C4-2B (cell line): ENCODE measurements around the gene MRPL11.

Experiments used
- ZFX ChIP-seq: fragments of 450-650 bp; IDR thresholded peaks from 2 replicates; pipeline ENCODE4 v1.6.1; 2017
- TF ChIP-seq, protein P1 (sequence below): fragments of 450-650 bp; conservative IDR thresholded peaks from 2 replicates; pipeline ENCODE4 v1.5.1; 2017; ENCODE audit warnings: mild to moderate bottlenecking

GRCh38 chr11:66466225-66467033 is 27.8 kb upstream of the MRPL11 start, which contains the start of gene PELI3:
- TF ChIP-seq, protein P1, sequence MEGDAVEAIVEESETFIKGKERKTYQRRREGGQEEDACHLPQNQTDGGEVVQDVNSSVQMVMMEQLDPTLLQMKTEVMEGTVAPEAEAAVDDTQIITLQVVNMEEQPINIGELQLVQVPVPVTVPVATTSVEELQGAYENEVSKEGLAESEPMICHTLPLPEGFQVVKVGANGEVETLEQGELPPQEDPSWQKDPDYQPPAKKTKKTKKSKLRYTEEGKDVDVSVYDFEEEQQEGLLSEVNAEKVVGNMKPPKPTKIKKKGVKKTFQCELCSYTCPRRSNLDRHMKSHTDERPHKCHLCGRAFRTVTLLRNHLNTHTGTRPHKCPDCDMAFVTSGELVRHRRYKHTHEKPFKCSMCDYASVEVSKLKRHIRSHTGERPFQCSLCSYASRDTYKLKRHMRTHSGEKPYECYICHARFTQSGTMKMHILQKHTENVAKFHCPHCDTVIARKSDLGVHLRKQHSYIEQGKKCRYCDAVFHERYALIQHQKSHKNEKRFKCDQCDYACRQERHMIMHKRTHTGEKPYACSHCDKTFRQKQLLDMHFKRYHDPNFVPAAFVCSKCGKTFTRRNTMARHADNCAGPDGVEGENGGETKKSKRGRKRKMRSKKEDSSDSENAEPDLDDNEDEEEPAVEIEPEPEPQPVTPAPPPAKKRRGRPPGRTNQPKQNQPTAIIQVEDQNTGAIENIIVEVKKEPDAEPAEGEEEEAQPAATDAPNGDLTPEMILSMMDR: no peak
- TF ChIP-seq ZFX: no peak
